8988T (cell line): Measurements from ENCODE around the gene IGF2R.

Source experiments
- DNase-seq: peaks from one replicate; pipeline ENCODE4 v3.0.0; 2011

IGF2R gene

DNA sequence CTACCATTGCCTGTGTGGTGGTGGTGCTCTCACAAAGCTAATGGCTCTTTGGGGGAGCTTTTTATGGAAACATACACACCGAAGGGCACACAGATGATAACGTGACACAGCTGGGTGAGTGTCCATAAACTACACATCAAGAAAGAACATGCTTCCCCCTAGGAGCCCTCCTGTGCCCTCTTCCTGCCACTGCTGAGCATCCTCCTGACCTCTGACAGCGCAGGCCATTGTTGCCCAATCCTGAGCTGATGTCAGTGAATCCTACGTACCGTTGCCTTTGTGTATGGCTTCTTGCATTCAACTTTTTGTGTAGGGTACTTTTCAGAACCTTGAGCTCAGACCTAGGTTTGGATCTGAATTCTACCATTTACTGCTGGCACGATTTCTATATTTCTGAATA is 86.9 kb downstream of the IGF2R start:
- DNase-seq, result no peak

DNA sequence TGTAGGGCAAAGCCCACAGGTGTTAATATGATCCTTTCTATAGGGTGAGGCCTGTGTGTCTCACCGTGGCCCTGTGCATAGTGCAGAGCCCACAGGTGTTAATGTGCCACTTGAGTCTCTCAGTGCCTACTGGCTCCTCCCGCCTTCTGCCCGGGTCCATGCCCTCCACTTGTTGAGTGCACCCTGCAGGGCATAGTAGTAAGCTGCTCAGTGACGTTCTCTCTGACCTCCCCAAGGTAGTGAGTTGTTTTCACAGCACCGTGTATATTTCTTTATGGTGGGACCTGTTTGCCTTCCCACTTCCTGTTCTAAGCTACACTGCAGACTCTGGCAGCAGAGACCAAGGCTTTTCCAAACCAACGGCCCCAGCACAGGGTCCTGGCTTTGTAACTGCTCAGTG is 88.2 kb downstream of the IGF2R start:
- no peak for DNase-seq

DNA sequence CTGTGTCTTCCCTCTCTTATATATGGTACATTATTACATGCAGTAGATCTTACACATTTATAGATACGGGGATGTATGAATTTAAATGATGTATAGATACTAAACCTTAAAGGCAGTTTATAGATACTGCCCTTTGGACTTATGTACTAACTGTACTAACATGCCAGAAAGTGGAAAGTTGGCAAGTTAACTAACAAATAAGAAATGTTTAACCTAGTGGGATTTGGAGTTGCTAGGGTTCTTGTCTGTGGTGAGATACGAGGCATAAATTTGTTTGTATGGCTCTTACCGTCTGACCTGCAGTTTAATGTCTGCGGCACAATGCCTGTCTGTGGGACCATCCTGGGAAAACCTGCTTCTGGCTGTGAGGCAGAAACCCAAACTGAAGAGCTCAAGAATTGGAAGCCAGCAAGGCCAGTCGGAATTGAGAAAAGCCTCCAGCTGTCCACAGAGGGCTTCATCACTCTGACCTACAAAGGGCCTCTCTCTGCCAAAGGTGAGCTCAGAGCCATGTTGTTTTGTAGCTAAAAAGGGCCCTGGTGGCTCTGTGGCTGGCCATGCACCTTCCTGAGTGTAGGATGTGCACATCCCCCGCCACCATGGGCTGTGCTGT is 89.8 kb downstream of the IGF2R start:
- DNase-seq, result no peak

DNA sequence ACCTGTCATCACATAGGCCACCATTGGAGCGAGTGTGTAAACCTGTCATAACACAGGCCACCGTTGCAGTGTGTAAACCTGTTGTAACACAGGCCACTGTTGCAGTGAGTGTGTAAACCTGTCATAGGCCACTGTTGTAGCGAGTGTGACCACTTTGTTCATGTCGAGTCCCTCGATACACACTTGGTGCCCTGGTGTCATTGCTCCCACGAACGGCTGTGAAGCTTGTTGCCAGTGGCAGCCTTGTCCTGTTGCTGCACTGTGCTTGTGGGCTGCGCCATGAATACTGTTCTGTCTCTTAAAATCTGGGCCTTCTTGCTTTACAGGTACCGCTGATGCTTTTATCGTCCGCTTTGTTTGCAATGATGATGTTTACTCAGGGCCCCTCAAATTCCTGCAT is 91.3 kb downstream of the IGF2R start:
- no peak for DNase-seq

DNA sequence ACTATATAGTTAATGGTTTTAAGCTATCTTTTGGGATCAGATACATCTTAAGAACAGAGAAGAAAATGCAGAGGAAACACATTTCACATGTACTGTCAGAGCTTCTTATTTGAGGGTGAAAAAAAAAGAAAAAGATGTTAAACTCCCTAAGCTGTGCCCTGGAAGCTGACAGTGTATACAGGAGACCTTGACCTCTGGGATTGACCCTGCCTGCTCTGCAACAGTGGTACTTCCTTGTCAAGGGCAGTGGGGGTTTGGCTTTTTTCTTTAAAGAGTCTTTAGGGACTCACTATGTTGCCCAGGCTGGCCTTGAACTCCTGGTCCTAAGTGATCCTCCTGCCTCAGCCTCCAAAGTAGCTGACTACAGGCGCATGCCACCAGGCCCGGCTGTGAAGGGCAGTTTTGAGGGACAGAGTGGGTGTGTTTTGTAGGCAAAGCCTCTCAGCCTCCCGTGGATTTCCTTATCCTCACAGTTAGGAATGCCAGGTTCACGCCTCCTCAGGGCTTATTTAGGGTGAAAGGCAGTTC is 92.1 kb downstream of the IGF2R start:
- no peak for DNase-seq

DNA sequence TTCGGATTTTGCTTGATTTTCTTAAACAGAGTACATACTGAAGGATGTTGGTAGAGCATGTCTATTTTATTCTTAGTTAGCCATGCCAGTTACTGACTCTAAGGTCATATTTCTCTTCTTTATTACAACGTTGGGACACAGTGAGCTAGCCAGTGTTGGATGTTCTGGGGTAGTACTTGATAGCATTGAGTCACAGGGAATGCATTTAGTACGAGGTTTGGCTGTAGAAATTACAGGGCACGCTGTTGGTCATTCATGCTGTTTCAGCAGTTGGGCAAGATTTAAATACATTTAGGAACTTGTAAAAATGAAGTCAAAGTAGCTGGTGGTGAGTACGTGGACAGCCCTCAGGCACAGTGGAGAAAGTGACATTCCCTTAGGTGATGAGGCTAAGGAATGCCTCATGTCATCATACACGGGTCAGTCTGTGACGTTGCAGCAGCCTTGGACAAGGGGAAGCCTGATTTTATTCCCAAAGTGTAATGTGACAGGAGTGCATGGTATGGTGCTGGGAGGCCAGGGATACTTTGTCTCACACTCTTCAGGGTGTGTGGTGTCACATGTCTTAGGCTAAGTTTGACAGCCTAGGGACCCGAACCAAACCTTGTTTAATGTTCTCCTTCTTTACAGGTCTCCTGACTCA is 95.0 kb downstream of the IGF2R start:
- no peak for DNase-seq

DNA sequence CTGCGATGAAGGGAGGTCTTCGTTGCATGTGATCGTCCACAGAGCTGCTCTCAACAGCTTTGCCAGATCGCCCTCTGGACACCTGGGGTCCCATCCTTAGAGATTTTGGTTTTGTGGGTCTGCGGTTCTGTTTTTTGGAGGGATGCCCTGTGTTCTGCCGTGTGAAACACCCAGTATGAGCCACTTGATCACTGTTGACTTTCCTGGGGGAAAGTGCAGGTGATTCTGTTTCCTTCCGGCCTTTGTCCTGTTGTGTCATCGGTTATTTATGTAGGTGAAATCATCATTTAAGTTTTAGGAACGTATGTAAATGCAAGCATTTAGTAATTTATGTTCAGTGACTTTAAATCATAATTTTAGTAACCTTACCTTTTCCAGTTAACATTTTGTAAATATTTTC is 96.3 kb downstream of the IGF2R start:
- no peak for DNase-seq

DNA sequence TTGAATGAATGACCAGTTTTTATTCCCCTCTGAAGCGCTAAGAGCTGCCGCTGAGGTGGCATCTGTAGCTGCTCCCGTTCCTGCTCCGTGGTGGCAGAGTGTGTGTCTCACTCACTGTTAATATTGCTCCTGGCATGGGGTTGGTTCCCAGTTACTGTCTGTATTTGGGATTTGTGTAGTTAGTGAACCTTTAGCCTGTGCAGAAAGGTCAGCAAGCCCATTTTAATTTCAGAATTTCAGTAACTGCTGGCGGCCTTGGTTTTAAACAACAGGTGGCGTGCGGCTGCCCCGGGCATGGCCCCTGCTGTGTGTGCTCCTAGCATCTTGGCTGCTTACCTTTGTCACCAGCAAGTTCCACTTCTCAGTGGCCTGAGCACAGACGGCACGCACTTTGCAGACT is 98.7 kb downstream of the IGF2R start:
- DNase-seq, result no peak

DNA sequence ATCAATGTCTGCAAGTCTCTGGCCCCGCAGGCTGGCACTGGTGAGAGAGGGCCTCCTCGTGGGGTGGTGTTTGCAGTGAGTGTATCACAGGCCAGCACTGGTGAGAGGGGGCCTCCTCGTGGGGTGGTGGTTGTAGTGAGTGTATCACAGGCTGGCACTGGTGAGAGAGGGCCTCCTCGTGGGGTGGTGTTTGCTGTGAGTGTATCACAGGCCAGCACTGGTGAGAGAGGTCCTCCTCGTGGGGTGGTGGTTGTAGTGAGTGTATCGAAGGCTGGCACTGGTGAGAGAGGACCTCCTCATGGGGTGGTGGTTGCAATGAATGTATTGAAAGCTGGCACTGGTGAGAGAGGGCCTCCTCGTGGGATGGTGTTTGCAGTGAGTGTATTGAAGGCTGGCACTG is 99.5 kb downstream of the IGF2R start:
- DNase-seq, result no peak

DNA sequence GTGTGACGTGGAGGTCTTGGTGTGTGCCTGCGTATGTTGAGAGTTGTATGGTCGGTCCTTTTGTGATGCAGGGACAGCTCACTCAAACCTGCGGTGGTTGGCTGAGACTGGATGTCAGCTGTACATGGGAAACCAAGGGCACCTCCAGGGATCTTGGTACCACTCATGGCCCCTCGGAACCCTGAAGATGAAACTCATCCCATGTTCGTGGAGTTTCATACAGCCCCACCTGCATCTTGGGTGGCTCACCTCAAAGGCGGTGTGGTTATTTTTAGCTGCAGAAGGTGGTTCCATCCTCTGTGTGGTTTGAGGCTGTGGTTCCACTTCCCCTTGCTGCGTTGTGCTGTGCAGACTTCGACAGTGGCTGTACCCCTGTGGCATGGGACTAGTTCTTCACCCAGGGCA is 100.2 kb downstream of the IGF2R start:
- no peak for DNase-seq

DNA sequence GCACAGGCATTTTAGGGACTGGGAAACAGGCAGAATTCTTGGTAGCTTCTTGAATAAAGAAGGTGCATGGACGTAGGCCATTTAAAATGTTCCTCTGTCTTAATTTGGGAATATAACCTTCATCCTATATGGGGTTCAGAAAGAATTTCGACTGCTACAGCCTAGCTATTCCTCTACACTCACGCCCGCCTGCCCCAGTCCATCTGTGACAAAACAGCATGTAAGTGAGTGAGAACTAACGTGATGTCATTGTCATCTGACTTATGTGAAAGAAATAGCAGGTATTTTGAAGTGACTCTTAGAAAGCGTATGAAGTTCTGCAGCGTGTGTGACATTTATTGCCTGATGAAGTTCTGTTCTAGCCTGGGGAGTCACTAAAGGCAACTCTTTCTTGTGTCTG is 100.6 kb downstream of the IGF2R start:
- DNase-seq, result no peak

DNA sequence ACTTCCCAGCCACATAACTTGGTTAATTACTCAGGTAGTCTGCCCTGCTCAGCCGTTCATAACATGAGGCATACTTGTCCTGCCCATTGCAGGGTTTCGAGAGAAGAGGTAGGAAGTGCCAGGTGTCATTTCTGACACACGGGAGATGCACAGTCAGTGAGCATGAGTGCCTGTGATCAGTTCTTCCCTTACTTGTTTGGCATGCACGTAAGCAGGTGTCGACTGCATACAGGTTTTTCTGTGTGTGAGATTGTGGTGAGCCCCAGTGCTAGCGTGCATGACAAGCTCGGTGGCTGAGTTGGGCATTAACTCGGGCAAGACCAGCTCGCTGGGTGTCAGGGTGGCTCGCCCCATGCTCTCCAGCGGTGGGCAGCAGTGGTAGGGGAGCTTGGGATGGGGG is 101.5 kb downstream of the IGF2R start:
- DNase-seq, result no peak

DNA sequence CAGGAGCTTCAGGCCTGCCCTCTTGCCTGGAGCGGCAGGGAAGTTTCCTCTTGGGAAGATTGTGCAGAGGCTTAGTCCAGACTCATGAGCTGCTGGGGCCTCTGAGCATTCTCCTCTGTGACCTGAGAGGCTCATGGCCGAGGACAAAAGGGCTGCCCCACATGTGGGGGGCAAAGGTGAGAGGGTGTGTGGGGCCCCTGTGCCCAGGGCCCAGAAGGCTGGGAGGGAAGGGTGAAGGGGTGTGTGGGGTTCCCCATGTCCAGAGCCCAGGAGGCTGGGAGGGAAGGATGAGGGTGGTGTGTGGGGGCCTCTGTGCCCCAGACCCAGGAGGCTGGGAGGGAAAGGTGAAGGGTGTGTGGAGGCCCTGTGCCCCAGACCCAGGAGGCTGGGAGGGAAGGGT is 101.9 kb downstream of the IGF2R start:
- DNase-seq, result no peak

DNA sequence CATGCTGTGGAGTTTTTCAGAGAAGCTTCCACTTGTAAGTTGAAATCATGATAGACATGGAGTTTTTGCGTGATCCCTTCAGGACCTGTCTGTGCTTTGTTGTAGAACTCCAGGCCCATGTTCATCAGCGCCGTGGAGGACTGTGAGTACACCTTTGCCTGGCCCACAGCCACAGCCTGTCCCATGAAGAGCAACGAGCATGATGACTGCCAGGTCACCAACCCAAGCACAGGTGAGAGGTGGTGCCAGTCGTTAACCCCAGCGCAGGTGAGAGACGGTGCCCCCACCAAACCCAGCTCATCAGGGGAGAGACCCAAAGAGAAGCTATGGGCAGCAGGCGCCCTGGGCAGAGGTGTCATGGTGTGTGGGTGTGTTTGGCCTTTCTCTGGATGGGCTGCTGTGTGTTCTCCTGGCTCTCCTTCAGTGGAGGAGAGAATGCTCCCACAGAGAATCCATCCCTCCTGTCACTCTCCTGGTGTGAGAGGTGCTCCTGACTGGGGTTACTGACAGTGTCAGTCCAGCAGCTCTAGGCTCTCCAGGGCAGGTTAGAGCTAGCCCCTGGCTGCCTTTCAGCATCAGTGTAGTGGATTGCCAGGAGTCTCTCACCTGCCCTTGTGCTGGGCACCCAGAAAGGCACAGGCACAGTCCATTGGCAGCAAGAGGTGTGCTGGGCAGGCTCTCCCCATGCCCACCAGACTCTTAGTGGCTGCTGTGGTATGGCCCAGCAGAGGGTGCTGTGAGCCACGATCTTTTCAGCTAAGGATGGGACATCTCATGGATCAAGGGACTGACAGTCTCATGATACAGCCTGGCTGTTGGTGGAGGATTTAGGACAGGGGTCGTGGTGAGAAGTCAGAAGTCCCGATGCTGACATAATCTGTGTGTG is 103.2 kb downstream of the IGF2R start:
- no peak for DNase-seq

DNA sequence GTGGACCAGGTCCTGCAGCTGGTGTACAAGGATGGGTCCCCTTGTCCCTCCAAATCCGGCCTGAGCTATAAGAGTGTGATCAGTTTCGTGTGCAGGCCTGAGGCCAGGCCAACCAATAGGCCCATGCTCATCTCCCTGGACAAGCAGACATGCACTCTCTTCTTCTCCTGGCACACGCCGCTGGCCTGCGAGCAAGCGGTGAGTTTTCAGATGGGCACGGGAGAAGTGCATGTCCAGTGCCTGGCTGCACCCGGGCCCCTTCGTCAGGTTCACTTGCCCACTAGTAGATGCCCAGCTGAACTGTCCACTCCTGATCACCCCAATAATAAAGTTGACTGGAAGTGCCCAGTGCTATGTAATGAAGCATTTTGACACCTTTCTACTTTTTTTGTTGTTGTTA is 104.4 kb downstream of the IGF2R start:
- DNase-seq, result no peak

DNA sequence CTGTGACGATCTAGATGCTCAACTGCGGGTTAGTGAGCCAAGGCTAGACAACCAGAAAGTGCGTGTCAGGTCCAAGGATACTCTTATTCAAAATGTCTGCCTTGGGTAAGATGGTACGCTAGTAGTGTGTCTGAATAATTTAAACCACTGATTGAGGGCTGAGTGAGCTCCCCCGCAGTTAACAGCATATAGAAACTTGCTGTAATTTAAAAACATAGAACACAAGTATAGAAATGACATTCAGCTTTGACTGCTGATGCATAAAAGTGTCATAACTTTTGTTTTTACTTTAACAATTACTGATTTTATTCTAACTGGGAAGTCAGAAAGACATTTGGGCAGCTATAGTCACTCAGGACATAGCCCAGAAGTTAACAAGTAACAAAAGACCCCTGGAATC is 107.1 kb downstream of the IGF2R start:
- DNase-seq, result no peak

DNA sequence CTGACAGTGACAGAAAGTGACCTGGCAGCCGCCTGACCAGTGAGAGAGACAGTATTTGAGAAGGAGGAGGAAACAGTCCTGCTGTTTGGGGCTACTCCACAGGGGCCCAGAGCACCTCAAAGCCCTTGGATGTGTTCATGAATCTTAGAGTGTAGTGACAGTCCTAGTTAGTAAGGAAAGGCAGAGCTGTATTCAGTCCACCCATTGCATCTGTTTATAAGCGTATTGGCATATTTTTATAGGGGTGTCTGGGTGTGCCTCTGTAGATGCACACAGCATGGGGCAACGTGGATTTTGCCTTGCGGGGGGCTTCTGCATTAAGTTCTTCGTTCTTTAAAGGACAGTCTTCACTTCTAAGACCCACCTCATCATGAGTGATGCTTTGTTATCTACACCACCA is 108.1 kb downstream of the IGF2R start:
- no peak for DNase-seq

DNA sequence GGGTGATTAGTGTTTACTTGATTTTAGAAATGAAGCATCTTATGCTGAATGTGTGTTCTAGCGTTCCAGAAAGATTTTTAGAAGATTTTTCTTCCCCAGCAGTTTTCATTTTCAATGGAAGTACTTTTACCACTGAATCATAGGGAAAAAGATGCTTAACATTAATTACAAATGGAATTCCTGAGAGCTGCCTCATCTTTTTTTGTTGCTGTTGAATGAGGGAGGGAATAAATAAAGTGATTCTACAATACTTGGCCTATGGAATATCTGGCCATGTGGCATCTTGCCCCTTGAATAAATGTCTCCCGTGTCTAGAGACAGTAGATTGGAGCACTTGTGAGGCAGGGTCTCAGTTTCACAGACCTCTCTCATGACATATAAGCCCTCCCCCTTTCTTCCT is 108.6 kb downstream of the IGF2R start:
- no peak for DNase-seq

DNA sequence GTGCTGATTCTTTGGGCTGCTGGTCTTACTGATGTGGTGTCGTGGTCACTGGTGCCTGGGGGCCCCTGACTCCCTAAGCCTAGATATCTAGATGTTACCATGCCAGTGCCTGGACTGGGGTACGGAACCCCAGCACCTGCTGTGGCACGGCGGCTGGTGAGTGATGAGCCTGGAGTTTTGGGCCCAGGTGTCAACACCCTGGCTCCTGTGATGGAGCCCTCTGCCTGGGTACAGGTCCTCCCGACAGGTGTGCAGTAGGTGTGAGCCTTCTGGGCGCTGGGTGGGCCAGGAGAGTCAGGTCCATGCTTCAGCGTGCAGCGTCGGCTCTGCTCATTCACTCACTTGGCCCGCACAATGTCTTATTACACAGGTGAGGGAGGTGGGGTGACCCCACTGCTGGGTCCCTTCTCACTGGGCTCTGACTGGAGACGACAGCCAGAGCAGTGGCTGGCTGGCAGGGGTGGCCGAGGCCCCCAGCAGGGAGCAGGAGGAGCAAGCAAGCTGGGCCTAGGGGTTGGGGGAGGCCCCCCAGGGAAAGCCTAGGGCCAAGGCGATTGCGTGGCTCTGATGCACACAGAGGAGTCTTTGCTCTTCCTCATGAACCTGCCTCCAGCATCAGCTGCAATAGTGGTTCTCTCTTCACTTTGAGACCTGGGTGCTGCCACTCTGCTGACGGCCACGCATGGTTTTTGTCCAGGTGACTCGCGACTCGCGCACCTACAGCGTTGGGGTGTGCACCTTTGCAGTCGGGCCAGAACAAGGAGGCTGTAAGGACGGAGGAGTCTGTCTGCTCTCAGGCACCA is 110.2 kb downstream of the IGF2R start:
- DNase-seq, result no peak

DNA sequence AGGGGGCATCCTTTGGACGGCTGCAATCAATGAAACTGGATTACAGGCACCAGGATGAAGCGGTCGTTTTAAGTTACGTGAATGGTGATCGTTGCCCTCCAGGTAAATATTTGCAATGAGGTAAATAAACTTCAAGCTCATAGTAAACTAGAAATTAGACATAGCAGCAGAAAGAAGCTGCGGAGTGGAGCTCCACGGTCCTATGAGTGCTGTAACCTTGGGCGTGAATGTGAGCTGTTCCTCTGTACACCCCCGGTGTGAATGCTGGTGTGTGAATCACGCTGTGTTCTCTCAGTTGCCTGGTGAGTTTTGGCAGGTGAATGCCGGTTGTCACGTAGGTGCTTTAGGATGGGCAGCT is 110.8 kb downstream of the IGF2R start:
- no peak for DNase-seq

DNA sequence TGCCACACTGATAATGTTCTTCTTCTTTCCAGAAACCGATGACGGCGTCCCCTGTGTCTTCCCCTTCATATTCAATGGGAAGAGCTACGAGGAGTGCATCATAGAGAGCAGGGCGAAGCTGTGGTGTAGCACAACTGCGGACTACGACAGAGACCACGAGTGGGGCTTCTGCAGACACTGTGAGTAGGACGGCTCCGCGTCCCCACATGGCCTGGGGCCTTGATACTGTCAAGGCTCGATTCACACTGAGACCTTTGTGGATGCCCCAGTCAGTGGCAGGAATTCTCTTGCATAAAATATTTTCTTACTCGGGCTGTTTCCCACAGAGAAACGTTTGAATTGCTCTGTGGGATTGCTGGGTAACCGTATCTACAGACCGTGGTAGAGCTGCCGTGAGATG is 111.2 kb downstream of the IGF2R start:
- no peak for DNase-seq

DNA sequence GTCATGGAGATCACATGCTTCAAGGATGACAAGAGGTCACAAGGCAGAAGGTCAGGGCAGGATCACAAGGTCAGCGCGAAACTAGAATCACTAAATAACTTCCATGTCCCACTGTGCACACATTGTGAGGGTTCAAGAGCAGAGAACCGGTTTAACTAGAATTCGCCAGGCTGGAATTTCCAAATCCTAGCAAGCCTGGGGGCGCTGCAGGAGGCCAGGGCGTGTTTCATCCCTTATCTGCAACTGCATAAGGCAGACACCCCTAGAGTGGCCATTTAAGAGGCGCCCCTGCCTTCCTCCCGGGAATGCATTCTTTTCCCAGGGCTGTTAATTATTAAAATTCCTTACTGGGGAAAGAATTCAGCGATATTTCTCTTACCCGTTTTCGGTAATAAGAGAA is 112.5 kb downstream of the IGF2R start:
- no peak for DNase-seq

DNA sequence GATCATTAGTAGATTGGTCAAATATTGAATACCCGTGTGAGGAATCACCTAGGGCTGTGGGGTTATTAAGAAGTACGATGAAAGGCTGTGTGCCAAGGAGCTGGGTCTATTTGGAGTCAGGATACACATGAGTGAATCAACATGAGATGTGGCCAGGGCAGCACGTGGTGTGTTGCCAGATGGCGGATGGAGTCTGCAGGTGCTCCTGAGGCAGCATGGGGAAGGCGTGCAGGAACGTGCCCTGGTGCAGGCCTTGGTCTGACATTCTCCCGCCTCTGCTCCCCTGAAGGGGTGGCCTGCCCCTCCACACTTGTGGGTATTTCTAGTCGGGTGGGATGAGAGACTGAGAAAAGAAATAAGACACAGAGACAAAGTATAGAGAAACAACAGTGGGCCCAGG is 113.7 kb downstream of the IGF2R start:
- no peak for DNase-seq
